HepG2 (cell line): ENCODE results near the gene PRM3. TPM values are rescaled to one million over a fixed set of nuclear protein-coding genes. Genes with fewer than 3 reads are reported as not detected.

Source experiments
- FOSL1 ChIP-seq: sonication (generic); formaldehyde crosslinking; IDR thresholded peaks from 2 replicates; pipeline ENCODE4 v1.9.0; 2021; ENCODE audit warnings: missing genetic modification reagents, borderline replicate concordance
- JUNB ChIP-seq: sonication (generic); formaldehyde crosslinking; IDR thresholded peaks from 2 replicates; pipeline ENCODE4 v1.8.0; 2022; ENCODE audit warnings: missing genetic modification reagents, mild to moderate bottlenecking, borderline replicate concordance
- KAT7 ChIP-seq: IDR thresholded peaks from 2 replicates; pipeline ENCODE4 v1.6.1; 2018; ENCODE audit warnings: borderline replicate concordance, missing compliant biosample characterization
- KLF16 ChIP-seq, 2 experiments: sonication (generic) in 1 of 2; formaldehyde crosslinking in 1 of 2; IDR thresholded peaks; 2 replicates each; pipeline versions ENCODE4 v1.6.1 to v1.8.0; 2016 to 2023; ENCODE audit warnings: missing genetic modification reagents in 2 of 2, missing compliant biosample characterization in 1 of 2
- MED1 ChIP-seq: sonication (generic); formaldehyde crosslinking; IDR thresholded peaks from 2 replicates; pipeline ENCODE4 v1.4.0; 2020; ENCODE audit warnings: missing genetic modification reagents
- NFIC ChIP-seq: IDR thresholded peaks from 2 replicates; pipeline ENCODE4 v1.6.1; 2012; ENCODE audit warnings: mild to moderate bottlenecking, low read length, inconsistent platforms
- REL ChIP-seq: sonication (generic); formaldehyde crosslinking; conservative IDR thresholded peaks from 2 replicates; pipeline ENCODE4 v1.8.0; 2022; ENCODE audit warnings: mild to moderate bottlenecking, missing genetic modification reagents, moderate library complexity
- RELA ChIP-seq: sonication (generic); formaldehyde crosslinking; IDR thresholded peaks from 2 replicates; pipeline ENCODE4 v1.4.0; 2020; ENCODE audit warnings: missing genetic modification reagents
- ZFP82 ChIP-seq: sonication (generic); formaldehyde crosslinking; IDR thresholded peaks from 2 replicates; pipeline ENCODE4 v1.5.1; 2020; ENCODE audit warnings: mild to moderate bottlenecking, missing genetic modification reagents, borderline replicate concordance
- ZNF124 ChIP-seq: sonication (generic); formaldehyde crosslinking; IDR thresholded peaks from 2 replicates; pipeline ENCODE4 v1.4.0; 2020; ENCODE audit warnings: missing genetic modification reagents
- ZNF224 ChIP-seq: sonication (generic); formaldehyde crosslinking; IDR thresholded peaks from 2 replicates; pipeline ENCODE4 v1.5.0; 2020; ENCODE audit warnings: mild to moderate bottlenecking, missing genetic modification reagents
- ZNF33B ChIP-seq: sonication (generic); formaldehyde crosslinking; IDR thresholded peaks from 2 replicates; pipeline ENCODE4 v1.5.1; 2020; ENCODE audit warnings: mild to moderate bottlenecking, missing genetic modification reagents
- ZNF552 ChIP-seq: sonication (generic); formaldehyde crosslinking; IDR thresholded peaks from 2 replicates; pipeline ENCODE4 v1.9.0; 2022; ENCODE audit warnings: missing genetic modification reagents, mild to moderate bottlenecking, borderline replicate concordance
- ZNF691 ChIP-seq: sonication (generic); formaldehyde crosslinking; IDR thresholded peaks from 2 replicates; pipeline ENCODE4 v1.4.0; 2020; ENCODE audit warnings: missing genetic modification reagents, low read depth, mild to moderate bottlenecking, borderline replicate concordance
- ZNF768 ChIP-seq: sonication (generic); formaldehyde crosslinking; IDR thresholded peaks from 2 replicates; pipeline ENCODE4 v1.4.0; 2020; ENCODE audit warnings: missing genetic modification reagents
- polyA plus RNA-seq, 8 experiments: library from polyadenylated mRNA; depleted of rRNA in 3 of 8; stranded (reverse) in 7 of 8; unstranded in 1 of 8; fragments of >200 nt; fragmentation: Illumina TruSeq in 4 of 8; extraction: Trizol in 4 of 8; gene quantifications; 2 replicates each; pipeline versions ENCODE4 v1.2.1 to v1.2.3, GENCODE V29; 2011 to 2016; ENCODE audit warnings: low read depth in 4 of 8, missing spikeins in 1 of 8, mixed read lengths in 1 of 8; ENCODE audit not compliant: insufficient read depth in 1 of 8
- total RNA-seq, 5 experiments: library from RNA; depleted of rRNA; stranded (reverse); fragments of >200 nt; fragmentation: Illumina TruSeq; extraction: Trizol; gene quantifications; 2 replicates each; pipeline ENCODE4 v1.2.3, GENCODE V29; 2016; ENCODE audit warnings: low read depth in 1 of 5
- TF ChIP-seq, protein P1 (sequence below): IDR thresholded peaks from 2 replicates; pipeline ENCODE4 v1.4.0; 2020; ENCODE audit warnings: mild to moderate bottlenecking, missing genetic modification reagents
- TF ChIP-seq, protein P2 (sequence below): sonication (generic); formaldehyde crosslinking; IDR thresholded peaks from 2 replicates; pipeline ENCODE4 v1.5.0; 2020; ENCODE audit warnings: missing genetic modification reagents, mild to moderate bottlenecking, borderline replicate concordance
- TF ChIP-seq, protein P3 (sequence below), 2 experiments: sonication (generic) in 1 of 2; formaldehyde crosslinking in 1 of 2; IDR thresholded peaks; 2 replicates each; pipeline versions ENCODE4 v1.4.0 to v1.6.1; 2016 to 2020; ENCODE audit warnings: borderline replicate concordance in 1 of 2, low read depth in 1 of 2, mild to moderate bottlenecking in 1 of 2, missing genetic modification reagents in 1 of 2

The PRM3 gene
- total and polyA plus RNA-seq, 2 of the 13 experiments (the other 11 are each of a cell fraction or from before 2014, with no cell fraction given), result not detected

DNA sequence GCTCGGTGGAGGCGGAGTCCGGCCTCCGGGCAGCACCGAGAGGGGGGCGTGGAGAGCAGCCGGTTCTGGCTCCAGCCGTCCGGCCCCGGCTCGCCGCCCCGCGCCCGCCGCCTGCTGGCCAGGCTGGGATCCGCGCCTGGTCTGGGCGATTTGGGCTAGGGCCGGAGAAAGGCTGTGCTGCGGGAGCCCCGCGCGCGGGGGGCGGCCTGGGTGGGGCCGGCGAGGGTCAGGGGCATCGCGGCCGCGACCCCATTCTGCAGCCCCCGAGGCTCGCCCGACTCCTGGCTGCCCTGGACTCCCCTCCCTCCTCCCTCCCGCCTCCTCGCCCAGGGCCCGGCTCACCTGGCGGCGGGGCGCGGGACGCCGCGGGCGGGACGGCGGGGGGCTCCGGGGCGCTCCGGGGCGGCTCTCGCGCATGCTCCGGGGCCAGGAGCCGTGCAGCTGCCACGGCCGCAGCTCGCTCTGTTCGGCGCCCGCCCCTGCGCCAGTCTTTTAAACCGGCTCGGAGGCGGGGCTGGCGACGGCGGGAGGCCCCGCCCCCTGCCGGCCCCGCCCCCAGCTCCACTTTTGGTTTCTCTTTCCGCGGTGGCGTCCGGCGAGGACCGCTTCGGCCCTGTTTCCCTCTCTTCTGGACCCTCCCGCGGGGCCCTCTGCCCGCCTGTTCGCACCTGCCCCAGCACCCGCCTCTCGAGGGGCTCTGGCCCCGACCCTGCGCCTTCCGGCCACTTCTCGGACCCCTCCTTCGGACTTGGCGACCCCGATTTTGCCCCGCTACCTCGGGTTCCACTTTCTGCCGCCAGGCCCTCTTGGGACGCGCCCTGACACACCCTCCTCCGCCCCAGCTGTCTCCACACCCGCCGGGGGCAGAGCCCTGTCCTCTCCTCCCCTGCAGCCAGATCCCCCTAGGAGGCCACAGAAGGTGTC lies 17.4 kb downstream of the PRM3 start, which contains the start of gene SOCS1 (continued):
- TF ChIP-seq, protein P1, sequence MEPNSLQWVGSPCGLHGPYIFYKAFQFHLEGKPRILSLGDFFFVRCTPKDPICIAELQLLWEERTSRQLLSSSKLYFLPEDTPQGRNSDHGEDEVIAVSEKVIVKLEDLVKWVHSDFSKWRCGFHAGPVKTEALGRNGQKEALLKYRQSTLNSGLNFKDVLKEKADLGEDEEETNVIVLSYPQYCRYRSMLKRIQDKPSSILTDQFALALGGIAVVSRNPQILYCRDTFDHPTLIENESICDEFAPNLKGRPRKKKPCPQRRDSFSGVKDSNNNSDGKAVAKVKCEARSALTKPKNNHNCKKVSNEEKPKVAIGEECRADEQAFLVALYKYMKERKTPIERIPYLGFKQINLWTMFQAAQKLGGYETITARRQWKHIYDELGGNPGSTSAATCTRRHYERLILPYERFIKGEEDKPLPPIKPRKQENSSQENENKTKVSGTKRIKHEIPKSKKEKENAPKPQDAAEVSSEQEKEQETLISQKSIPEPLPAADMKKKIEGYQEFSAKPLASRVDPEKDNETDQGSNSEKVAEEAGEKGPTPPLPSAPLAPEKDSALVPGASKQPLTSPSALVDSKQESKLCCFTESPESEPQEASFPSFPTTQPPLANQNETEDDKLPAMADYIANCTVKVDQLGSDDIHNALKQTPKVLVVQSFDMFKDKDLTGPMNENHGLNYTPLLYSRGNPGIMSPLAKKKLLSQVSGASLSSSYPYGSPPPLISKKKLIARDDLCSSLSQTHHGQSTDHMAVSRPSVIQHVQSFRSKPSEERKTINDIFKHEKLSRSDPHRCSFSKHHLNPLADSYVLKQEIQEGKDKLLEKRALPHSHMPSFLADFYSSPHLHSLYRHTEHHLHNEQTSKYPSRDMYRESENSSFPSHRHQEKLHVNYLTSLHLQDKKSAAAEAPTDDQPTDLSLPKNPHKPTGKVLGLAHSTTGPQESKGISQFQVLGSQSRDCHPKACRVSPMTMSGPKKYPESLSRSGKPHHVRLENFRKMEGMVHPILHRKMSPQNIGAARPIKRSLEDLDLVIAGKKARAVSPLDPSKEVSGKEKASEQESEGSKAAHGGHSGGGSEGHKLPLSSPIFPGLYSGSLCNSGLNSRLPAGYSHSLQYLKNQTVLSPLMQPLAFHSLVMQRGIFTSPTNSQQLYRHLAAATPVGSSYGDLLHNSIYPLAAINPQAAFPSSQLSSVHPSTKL (CRISPR knock-in tag), result peak; percentile 29; the same call in 1 of the 2 replicates
- TF ChIP-seq, protein P2, sequence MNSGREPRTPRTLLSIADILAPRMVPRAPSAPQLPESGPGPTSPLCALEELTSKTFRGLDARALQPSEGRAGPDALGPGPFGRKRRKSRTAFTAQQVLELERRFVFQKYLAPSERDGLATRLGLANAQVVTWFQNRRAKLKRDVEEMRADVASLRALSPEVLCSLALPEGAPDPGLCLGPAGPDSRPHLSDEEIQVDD (CRISPR knock-in tag), result peak; percentile 45; the same call in 1 of the 2 replicates
- TF ChIP-seq ZNF552 (CRISPR knock-in tag), result peak; percentile 85; the same call in 1 of the 2 replicates
- TF ChIP-seq ZNF124 (CRISPR knock-in tag), result peak; percentile 56
- TF ChIP-seq REL (CRISPR knock-in tag), result no peak; the same call in 1 of the 2 replicates
- TF ChIP-seq MED1 (CRISPR knock-in tag), result 0 out of 2 replicates have a peak, but pooled peaks have one; percentile 16
- TF ChIP-seq KLF16 (CRISPR knock-in tag; IDR thresholded peaks at IDR 0.05), result peak; percentile 69 to 87
- TF ChIP-seq ZNF768 (CRISPR knock-in tag), result peak; percentile 77
- peak; percentile 60; the same call in 1 of the 2 replicates for TF ChIP-seq FOSL1
- TF ChIP-seq KAT7, result peak; percentile 88; the same call in 1 of the 2 replicates
- TF ChIP-seq ZFP82 (CRISPR knock-in tag), result no peak; the same call in none of the 2 replicates
- peak; percentile 56 for TF ChIP-seq ZNF33B (CRISPR knock-in tag)
- peak; percentile 49 for TF ChIP-seq ZNF691
- peak; percentile 28; the same call in 1 of the 2 replicates for TF ChIP-seq RELA (CRISPR knock-in tag)
- no peak for TF ChIP-seq ZNF224 (CRISPR knock-in tag)
- TF ChIP-seq, protein P3, sequence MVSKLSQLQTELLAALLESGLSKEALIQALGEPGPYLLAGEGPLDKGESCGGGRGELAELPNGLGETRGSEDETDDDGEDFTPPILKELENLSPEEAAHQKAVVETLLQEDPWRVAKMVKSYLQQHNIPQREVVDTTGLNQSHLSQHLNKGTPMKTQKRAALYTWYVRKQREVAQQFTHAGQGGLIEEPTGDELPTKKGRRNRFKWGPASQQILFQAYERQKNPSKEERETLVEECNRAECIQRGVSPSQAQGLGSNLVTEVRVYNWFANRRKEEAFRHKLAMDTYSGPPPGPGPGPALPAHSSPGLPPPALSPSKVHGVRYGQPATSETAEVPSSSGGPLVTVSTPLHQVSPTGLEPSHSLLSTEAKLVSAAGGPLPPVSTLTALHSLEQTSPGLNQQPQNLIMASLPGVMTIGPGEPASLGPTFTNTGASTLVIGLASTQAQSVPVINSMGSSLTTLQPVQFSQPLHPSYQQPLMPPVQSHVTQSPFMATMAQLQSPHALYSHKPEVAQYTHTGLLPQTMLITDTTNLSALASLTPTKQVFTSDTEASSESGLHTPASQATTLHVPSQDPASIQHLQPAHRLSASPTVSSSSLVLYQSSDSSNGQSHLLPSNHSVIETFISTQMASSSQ (IDR thresholded peaks at IDR 0.05; ENCODE audit: low read depth), result no peak
- TF ChIP-seq, protein P3 (CRISPR knock-in tag; IDR thresholded peaks at IDR 0.05; ENCODE audit: borderline replicate concordance), result peak; percentile 36
- TF ChIP-seq JUNB, result peak; percentile 76; the same call in 1 of the 2 replicates
- TF ChIP-seq NFIC, result no peak
